ENCODE results near the gene NEUROD6. TPM values are rescaled to one million over a fixed set of nuclear protein-coding genes. Genes with fewer than 3 reads are reported as not detected.

The NEUROD6 gene
- total RNA-seq, 4 donors from 2014 or later = not detected

GRCh38 chr7:31372231-31372959 lies 31.9 kb upstream of the NEUROD6 start:
- no peak for DNase-seq
- peaks cover 0 to 3% (median 0%) of the 10 kb centered on the region in 4 donors for H3K4me1 ChIP-seq
- no peaks in the 10 kb centered on the region for H3K36me3 ChIP-seq
- H3K4me3 ChIP-seq = no peak overlapping the region
- H3K9me3 ChIP-seq = no peaks in the 10 kb centered on the region
- no peaks in the 10 kb centered on the region for H3K27me3 ChIP-seq
- WGBS, 2 donors (ENCODE audit: low coverage in 1 of 2) = 56 to 84% methylated on average over 3 to 11 of the region's 11 CpGs
- in situ Hi-C loops (cut with MboI; ENCODE audit: low pct_ligation_motif_present in 1 of 4, low pct_unique_long_range_greater_than_20kb in 1 of 4, low sequenced_read_pairs in 3 of 4) = no loop called here
- H3K27ac ChIP-seq = no peak overlapping the region
- intact Hi-C loops (cut with DNase I; ENCODE audit: low total_unique reads) = no loop called here
- TF ChIP-seq POLR2AphosphoS5 (IDR thresholded peaks at IDR 0.05) (no peak), EP300 (IDR thresholded peaks at IDR 0.05; ENCODE audit: low read depth) (no peak), POLR2A (IDR thresholded peaks at IDR 0.05) (no peak), CTCF (IDR thresholded peaks at IDR 0.05) (no peak)

- no peak overlapping the region for H3K27ac ChIP-seq
- no peaks in the 10 kb centered on the region for H3K36me3 ChIP-seq
- TF ChIP-seq POLR2AphosphoS5 (IDR thresholded peaks at IDR 0.05) = no peak
- TF ChIP-seq EP300 (IDR thresholded peaks at IDR 0.05; ENCODE audit: low read depth) = no peak
- TF ChIP-seq POLR2A (IDR thresholded peaks at IDR 0.05) = no peak
- TF ChIP-seq CTCF (IDR thresholded peaks at IDR 0.05) = no peak
- H3K9me3 ChIP-seq = no peaks in the 10 kb centered on the region
- DNase-seq = no peak
- in situ Hi-C loops (cut with MboI; ENCODE audit: low pct_ligation_motif_present in 1 of 4, low pct_unique_long_range_greater_than_20kb in 1 of 4, low sequenced_read_pairs in 3 of 4) = no loop called here
- H3K4me3 ChIP-seq = no peak overlapping the region
- 25 to 33% methylated on average over 2 of the region's 2 CpGs for WGBS, 2 donors (ENCODE audit: low coverage in 1 of 2)
- peaks cover 0 to 3% (median 0%) of the 10 kb centered on the region in 4 donors for H3K4me1 ChIP-seq
- no peaks in the 10 kb centered on the region for H3K27me3 ChIP-seq
- intact Hi-C loops (cut with DNase I; ENCODE audit: low total_unique reads) = no loop called here
These were observed 31.1 kb upstream of the NEUROD6 start for GRCh38 chr7:31371621-31372020.

GRCh38 chr7:31370609-31371008 lies 30.1 kb upstream of the NEUROD6 start:
- DNase-seq = no peak
- no peaks in the 10 kb centered on the region for H3K27me3 ChIP-seq
- in situ Hi-C loops (cut with MboI; ENCODE audit: low pct_ligation_motif_present in 1 of 4, low pct_unique_long_range_greater_than_20kb in 1 of 4, low sequenced_read_pairs in 3 of 4) (no loop called here), intact Hi-C loops (cut with DNase I; ENCODE audit: low total_unique reads) (no loop called here)
- H3K4me3 ChIP-seq = no peak overlapping the region
- no peaks in the 10 kb centered on the region for H3K9me3 ChIP-seq
- no peak for TF ChIP-seq EP300 (IDR thresholded peaks at IDR 0.05; ENCODE audit: low read depth)
- TF ChIP-seq POLR2A (IDR thresholded peaks at IDR 0.05) = no peak
- TF ChIP-seq POLR2AphosphoS5 (IDR thresholded peaks at IDR 0.05) = no peak
- no peak for TF ChIP-seq CTCF (IDR thresholded peaks at IDR 0.05)
- peaks cover 0 to 3% (median 0%) of the 10 kb centered on the region in 4 donors for H3K4me1 ChIP-seq
- no peaks in the 10 kb centered on the region for H3K36me3 ChIP-seq
- WGBS, 2 donors (ENCODE audit: low coverage in 1 of 2) = 75% methylated on average over 3 of the region's 3 CpGs; no CpG with 5 or more reads in 1 of the 2 donors
- H3K27ac ChIP-seq = no peak overlapping the region

GRCh38 chr7:31368620-31369019 lies 28.1 kb upstream of the NEUROD6 start:
- intact Hi-C loops (cut with DNase I; ENCODE audit: low total_unique reads) (no loop called here), in situ Hi-C loops (cut with MboI; ENCODE audit: low pct_ligation_motif_present in 1 of 4, low pct_unique_long_range_greater_than_20kb in 1 of 4, low sequenced_read_pairs in 3 of 4) (no loop called here)
- no peak for DNase-seq
- no peaks in the 10 kb centered on the region for H3K9me3 ChIP-seq
- H3K36me3 ChIP-seq = no peaks in the 10 kb centered on the region
- no peaks in the 10 kb centered on the region for H3K27me3 ChIP-seq
- H3K27ac ChIP-seq = no peak overlapping the region
- H3K4me3 ChIP-seq = no peak overlapping the region
- TF ChIP-seq POLR2AphosphoS5 (IDR thresholded peaks at IDR 0.05) (no peak), CTCF (IDR thresholded peaks at IDR 0.05) (no peak), EP300 (IDR thresholded peaks at IDR 0.05; ENCODE audit: low read depth) (no peak), POLR2A (IDR thresholded peaks at IDR 0.05) (no peak)
- WGBS, 2 donors (ENCODE audit: low coverage in 1 of 2) = 70 to 83% methylated on average over 3 to 10 of the region's 10 CpGs
- H3K4me1 ChIP-seq = peaks cover 0 to 3% (median 0%) of the 10 kb centered on the region in 4 donors

All from transverse colon (tissue), 4 donors.